G401.6 (cell line): ENCODE data around the gene RGL1.
"Not testable (repeated sequence)": the region's sequence is repeated elsewhere in the genome, so short reads cannot be mapped to it uniquely, and the experiment has no call there.

Experiments used
- FAIRE-seq: peaks from 2 replicates; lab custom pipeline; 2012; peaks lifted over from hg19 to GRCh38; lab: Jason Lieb, UNC

RGL1 gene

DNA sequence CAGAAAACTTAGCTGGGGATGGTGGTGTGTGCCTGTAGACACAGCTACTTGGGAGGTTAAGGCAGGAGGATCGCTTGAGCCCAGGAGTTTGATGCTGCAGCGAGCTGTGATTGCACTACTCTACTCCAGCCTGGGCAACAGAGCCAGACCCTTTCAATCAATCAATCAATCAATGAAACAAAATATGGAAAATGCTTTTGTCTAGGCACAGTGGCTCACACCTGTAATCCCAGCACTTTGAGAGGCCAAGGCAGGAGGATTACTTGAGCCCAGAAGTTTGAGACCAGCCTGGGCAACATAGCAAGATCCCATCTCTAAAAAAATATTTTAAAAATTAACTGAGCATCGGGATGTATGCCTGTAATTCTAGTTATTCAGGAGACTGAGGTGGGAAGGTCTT is 19.0 kb upstream of the RGL1 start:
- not testable (repeated sequence) for FAIRE-seq

- FAIRE-seq, result no peak
Observed at GRCh38 chr1:183787704-183788103, 17.2 kb upstream of the RGL1 start.

GRCh38 chr1:183791319-183791718 is 13.6 kb upstream of the RGL1 start:
- no peak for FAIRE-seq

GRCh38 chr1:183792300-183792699 is 12.6 kb upstream of the RGL1 start:
- FAIRE-seq, result no peak

GRCh38 chr1:183794088-183794487 is 10.8 kb upstream of the RGL1 start:
- no peak for FAIRE-seq

- FAIRE-seq, result no peak
Observed at GRCh38 chr1:183800449-183800848, 4.5 kb upstream of the RGL1 start.

DNA sequence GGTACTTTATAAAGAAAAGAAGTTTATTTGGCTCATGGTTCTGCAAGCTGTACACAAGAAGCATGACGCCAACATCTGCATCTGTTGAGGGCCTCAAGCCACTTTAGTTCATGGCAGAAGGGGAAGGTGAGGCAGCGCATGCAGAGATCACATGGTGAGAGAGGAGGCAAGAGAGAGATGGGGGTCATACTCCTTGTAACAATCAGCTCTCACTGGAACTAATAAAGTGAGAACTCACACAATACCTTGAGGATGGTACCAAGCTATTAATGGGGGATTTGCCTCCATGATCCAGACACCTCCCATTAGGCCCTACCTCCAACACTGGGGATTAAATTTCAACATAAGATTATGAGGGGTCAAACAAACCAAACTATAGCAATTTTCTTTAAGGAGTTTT is 3.3 kb upstream of the RGL1 start:
- no peak for FAIRE-seq

GRCh38 chr1:183804387-183804786 is 533 bp upstream of the RGL1 start:
- no peak for FAIRE-seq

DNA sequence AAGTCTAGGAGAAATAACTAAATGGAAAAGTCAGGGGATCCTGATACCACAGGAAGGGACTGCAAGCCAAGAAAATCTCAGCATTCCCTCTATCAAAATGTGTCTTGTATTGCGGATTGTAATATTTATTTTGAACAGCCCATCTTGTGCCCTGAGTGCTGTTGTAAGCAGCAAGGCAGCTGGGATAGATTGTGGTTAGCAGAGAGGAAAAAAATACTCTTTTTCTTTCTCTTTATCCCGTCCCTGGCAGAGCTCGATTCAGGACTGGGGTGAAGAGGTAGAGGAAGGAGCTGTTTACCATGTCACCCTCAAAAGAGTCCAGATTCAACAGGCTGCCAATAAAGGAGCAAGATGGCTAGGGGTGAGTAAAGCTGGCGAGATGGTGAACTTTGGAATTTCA is 1.2 kb downstream of the RGL1 start:
- FAIRE-seq, result no peak

- FAIRE-seq, result no peak
Observed at GRCh38 chr1:183806675-183807074, 1.8 kb downstream of the RGL1 start.

DNA sequence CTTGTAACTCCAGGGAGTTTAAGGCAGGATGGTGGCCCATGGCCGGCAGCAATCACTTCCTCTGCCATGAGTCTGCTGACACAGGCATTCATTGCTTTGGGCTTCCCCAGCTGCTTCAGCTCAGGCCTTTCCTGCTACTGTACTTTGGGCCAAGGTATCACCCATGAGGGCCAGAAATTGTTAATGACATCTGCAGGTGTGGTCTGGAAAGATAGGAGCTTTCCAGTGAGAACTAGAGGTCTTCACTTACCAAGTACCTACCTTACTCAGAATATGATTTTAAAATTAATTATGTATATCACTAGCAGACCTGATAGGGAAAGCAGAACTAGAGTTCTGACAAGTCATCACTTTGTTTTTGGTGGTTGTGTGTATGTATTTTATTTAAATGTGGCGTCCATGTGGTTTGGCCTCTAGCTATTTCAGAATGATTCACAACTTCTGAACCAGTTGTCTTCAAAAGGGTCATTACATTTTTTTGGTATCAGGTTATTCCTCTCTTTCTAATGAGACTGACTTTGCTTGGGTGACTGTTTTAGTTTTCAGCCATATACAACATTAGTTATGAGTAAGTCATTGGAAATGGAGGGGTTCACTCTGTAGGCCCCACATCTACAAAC is 2.7 kb downstream of the RGL1 start:
- FAIRE-seq, result no peak

GRCh38 chr1:183808296-183809027 is 3.5 kb downstream of the RGL1 start:
- FAIRE-seq, result peak; percentile 83

GRCh38 chr1:183810121-183810520 is 5.2 kb downstream of the RGL1 start:
- no peak for FAIRE-seq

- FAIRE-seq, result no peak
Observed at GRCh38 chr1:183810756-183811544, 6.0 kb downstream of the RGL1 start.

- no peak for FAIRE-seq
Observed at GRCh38 chr1:183812128-183812527, 7.2 kb downstream of the RGL1 start.

DNA sequence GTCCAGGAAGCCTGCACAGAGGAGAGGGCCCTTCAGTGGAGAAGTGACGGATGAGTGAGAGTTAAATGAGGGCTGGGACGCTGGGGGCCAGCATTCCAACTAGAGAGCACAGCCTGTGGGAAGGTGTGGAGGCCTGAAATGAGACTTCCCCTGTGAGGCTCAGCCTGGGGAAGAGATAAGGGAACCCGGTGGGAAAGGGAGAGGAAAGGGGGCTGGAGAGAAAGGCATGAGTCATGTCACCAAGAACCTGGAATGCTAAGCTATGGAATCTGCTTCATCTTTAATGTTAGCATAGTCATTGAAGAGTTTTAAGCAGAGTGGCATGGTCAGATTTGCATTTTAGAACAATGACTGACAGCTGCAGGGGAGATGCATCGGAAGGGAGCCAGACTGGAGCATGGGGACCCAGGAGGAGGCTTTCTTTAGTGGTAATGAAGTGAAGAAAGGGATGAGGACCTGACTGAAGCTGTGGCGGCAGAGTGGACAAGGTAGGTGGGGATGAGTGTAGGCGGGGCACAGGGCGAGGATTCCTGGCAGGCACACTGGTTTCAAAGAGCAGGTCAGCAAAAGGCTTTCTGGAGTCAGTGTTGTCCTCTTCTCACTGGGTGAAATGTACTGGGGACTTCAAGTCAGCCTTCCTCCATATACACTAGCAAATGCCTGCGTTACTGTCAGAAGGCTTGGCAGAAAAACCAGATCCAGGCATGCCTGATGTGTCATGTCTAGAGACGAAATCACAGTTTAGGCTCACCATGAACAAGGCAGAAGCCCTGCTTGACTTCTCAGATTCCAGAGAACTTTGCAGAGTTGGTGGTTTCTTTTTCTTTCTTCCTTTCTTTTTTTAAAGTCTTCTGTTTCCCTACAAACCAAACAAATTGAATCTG is 8.0 kb downstream of the RGL1 start:
- no peak for FAIRE-seq

DNA sequence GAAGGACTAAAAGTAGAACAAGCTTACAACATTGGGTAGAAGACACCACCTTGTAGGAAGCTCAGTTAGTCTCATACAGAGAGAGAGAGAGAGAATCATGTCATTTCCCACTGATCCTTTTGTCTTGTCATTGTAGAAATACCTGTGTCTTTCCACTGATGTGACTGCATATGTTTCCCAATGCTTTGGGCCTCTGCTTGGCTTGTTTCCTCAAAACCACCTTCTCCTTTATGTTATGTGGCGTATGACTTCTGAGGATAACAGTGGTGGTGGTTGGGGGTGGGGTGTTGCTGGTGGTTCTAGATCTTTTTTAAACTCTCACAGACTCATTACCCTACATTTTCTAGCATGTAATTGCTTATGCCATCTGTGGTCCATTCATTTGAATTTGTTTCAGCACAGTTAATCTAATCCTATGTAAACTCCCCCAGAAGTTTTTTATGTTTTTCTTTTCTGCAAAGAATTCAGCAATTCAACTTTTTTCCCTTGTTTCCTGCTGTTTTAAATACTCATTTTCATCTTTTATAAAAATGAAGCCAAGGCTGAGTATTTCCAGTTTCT is 9.3 kb downstream of the RGL1 start:
- no peak for FAIRE-seq

GRCh38 chr1:183816110-183816509 is 11.2 kb downstream of the RGL1 start:
- FAIRE-seq, result no peak

GRCh38 chr1:183817576-183818288 is 12.8 kb downstream of the RGL1 start:
- FAIRE-seq, result no peak

DNA sequence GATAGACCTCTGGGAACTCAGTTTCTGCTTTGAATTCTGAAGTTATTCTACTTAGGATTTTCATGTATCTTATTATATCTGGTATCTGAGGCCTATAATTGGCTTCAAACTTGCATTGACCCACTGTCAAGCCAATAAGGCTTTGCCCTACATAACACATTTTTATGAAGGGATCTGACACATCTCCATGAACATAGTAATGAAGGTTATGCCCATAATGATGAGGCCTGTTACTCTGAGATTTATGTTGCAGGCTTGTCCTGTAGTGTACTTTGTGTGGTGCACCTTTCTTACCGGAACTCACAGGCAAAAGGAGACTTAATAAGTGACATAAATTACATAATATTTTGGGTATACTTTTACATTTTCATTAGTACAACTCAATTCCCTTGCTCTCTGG is 14.1 kb downstream of the RGL1 start:
- no peak for FAIRE-seq

DNA sequence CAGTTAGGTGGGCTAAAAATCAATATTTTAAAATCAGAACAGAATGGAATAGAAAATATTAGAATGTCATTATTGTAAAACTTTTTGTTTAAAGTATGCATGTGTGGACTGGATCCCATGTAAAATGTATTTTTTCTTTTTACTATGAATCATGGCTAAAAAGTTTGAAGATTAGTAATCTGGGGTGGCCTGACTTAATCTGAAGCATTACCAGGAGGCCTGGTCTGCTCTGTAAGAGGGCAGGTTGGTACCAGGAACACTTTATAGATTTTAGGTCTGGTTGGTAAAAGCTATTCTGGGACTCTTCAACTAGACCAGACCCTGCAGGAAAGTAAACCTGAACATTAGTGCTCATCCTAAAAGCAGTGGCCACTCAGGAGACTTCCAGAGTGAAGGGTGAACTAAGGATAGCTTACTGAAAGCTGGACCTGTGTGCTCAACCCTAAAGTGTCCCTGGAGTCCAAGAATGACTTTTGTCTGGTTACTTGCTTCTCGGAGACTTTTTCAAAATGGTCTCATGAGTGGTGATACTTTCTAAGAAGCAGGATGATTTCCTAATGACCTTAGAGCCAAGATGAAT is 16.5 kb downstream of the RGL1 start:
- no peak for FAIRE-seq
